HG03354 (cell line): ENCODE results near the gene PRKAR2B.
A peak's percentile ranks its signal among the peaks of the same experiment; 100 is the strongest.
"Not testable (repeated sequence)": the region's sequence is repeated elsewhere in the genome, so short reads cannot be mapped to it uniquely, and the experiment has no call there.

Experiments
- ATAC-seq: cut with Tn5 transposase; IDR thresholded peaks from one replicate; pipeline ENCODE4 v1.9.1; 2021; ENCODE audit warnings: mild to moderate bottlenecking; ENCODE audit not compliant: unreplicated experiment, poor library complexity, severe bottlenecking

PRKAR2B gene

DNA sequence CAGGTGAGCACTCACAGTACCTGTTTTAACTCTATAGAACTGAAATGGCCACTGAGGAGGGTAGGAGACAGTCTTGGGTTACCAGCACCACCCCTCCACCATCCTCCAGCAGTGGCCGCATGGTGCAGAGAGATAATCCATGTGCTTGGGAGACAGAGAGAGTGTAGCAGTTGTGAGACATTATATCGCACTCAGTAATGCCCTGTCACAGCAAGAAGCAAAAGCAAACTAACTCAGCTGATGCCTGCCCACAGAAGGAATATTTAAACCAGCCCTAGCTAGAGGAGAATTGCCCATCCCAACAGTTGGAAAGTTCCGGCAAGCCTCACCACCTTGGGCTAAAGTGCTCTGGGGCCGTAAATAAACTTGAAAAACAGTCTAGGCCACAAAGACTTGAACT, 65.5 kb downstream of the PRKAR2B start:
- no peak for ATAC-seq

DNA sequence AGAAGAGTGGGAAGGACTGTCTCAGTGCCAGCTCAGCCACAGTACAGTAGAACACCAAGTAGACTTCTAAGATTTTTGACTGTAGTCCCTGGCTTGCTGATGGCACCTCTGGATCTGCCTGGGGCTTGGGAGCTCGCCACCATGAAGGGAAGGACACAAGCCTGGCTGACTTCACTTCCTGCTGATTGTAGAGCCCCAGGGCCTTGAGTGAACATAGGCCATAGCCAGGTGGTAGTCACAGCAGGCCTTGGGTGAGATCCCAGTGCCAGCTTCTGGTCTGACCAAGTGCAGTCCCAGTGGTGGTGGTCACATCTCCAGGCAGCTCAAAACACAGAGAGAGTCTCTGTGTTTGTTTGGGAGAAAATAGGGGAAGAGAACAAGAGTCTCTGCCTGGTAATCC, 66.7 kb downstream of the PRKAR2B start:
- ATAC-seq = no peak

DNA sequence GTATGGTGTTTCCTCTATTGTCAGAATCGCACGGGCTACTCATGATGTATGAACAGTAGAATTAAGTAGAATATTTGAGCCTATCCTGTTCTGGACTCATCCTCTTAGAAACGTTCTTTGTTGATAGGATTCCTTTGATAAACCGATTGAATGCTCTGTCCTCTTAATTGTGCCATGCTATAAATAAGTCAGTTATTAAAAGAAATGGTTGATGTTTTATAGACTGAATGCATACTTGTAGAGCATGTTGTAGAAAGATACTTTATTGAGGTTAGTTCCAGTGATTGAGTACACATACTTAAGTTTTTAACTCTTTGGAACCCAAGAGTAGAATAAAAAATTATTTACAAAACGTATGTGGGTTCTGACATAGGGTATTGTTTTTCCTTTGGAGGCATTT, 69.4 kb downstream of the PRKAR2B start:
- no peak for ATAC-seq

DNA sequence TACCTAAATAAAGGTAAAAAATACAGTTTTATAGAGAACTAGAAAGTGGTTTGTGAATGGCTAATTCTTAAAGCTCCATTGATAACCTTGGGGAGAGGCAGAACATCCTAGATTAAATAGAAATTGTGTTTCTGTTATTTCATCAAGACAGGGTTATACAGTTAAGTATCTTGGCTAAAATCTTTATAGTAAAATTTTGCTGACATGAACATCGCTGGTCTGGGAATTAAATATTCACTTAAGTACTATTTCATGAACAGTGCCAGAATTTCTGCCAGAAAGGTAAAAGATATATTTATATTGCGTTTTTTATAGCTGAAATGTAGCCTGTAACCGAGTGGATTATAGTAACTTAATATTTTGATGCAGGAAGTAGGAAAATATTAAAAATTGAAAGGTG, 70.6 kb downstream of the PRKAR2B start:
- ATAC-seq = no peak

DNA sequence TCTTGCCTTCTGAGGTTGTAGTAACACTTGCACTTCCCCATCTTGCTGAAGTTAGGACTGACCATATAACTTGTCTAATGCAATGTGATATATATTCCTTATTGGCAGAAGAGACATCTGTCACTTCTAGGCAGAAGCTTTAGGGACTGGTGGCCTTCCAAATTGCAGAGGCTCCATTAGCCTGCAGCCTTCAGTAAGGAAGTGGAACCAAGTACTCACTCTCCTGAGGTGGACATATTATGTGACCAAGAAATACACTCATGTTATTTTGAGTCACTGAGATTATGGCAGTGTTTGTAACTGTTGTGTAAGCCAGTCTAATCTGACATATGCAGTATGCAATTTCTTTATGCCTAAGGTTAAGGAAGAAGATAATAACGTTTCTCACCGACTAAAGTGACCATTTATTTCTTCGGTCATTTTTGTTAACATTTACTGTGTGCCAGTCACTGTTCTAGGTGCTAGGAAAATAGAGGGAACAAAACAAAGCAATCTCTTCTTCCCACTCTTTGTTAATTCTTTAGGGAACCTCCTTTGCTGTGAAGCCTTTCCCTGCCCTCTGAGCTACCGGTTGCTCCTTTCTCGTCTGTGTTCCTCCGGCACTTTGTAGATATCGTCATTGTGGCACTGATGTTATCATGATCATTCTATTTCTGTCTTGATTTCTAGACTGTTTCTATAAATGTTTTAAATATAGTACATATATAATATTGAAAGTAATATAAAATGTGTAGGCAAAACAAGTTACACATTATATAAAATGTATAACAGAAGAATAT, 71.4 kb downstream of the PRKAR2B start:
- ATAC-seq = no peak

DNA sequence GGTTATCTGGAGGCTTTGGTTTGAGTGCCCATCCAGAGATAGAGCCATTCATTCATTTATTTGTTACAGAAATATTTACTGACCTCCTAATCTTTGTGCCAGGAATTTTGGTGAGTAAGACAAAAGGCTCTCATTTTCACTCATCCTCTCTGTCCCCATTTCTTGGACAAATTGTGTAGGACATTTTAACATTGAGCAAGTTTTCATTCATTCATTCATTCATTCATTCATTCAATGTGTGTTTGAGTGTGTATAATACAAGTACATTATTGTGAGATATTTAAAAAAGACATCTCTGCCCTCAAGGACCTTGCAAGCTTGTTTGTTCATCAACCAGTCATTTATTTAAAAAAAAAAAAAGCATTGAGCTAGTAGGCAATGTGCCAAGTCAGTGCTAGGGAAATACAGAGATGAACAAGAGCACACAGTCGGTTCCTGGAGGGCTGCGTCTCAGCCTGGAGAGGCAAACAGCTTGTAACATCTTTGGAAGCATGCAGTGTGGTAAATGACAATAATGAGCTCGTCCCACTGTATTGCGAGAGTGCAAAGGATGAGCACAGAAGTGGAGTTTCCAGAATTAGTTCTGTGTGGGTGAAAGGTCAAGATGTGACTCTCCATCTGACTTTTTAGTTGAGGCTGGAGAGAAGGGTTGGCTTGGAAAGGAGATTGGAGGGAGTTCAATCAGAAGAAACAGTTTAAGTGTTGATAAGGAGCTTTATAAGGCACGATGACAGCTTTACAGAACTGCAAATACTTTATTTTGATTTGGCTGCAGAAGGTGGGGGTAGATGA, 73.8 kb downstream of the PRKAR2B start:
- ATAC-seq = no peak

DNA sequence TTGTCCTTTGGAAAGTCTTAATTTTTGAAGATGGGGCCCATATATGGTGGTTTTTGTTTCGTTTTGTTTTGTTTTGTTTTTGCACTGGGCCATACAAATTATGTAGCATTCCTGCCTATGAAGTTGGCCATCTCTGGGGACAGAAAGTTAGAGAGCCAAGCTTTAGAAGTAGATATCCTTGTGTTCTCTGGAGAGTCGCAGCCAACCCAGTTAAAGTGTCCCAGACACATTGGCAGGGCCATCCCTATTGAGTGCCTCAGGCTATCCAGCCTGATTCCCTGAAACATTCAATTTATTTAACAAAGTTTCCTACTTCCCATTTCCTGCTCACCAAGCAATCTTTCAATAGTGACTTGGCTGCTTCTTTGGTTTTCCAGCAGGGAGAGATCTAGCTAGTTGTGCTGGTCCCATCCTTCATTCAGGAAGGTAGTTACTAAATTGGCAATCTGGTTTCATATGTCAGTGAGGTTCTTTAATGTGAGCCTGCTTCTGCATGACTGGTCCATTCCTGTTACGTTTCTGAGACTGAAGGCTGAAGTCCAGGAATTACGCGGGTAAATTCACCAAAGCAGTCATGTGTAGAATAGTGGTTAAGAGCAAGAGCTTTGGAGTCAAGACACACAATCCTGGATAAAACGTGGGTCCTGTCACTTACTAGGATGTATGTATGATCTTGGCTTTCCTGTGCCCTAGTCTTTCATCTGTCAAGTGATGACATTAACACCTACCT, 75.0 kb downstream of the PRKAR2B start:
- ATAC-seq = no peak

DNA sequence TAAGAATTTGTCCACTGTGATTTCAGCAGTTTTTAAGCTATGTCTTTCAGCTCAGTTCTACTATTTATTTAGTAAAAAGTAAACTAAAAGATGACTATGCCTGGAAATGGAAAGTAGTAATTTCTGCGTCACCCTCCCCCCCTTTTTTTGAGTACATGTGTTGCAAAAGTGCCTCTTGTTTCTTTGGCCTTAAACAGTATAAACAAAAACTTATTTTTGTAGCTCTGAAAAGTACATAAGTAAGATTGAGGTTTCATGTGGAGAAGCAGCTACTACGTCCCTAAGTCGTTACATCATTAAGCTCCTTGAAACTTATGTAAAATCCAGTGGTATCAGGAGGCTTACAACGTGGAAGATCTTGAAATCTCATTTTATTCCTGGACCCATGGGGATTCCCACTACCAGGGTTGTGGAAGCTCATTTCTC, 78.0 kb downstream of the PRKAR2B start:
- no peak for ATAC-seq

DNA sequence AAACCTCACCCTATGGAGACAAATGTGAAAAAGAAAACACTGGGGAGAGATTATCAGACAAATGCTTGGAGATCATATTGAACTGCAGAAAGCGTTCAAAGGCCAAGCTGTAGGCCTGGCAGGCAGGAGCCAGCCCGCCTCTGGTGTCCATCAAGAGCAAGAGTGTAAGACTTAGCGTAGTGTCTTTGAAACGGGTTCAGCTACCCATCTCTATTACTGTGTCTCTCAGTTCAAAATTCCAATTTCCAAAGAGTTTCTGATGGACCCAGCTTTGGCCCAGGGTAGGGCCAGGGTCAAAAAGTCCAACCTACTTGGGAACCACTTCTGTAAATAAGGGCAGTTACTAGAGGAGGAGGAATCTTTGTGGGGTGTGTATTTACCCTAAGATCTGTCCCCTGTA, 78.9 kb downstream of the PRKAR2B start:
- ATAC-seq = no peak

DNA sequence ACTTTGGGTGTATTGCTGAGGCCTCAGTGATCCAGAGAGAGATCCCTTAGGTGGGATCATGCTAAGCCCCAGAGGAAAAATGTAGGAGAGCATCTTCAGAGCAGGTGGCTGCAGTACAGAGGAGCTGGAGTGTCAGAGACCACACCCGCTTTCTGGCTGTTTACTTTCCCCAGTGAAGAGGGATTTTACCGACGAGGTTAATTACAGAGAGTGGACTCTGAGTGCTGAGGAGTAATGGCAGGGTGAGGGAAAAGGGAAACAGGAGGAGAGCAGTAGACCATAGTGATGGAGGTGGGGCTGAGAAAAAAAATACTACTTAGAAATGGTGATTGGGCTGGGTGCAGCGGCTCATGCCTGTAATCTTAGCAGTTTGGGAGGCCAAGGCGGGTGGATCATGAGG, 81.0 kb downstream of the PRKAR2B start:
- ATAC-seq = no peak

DNA sequence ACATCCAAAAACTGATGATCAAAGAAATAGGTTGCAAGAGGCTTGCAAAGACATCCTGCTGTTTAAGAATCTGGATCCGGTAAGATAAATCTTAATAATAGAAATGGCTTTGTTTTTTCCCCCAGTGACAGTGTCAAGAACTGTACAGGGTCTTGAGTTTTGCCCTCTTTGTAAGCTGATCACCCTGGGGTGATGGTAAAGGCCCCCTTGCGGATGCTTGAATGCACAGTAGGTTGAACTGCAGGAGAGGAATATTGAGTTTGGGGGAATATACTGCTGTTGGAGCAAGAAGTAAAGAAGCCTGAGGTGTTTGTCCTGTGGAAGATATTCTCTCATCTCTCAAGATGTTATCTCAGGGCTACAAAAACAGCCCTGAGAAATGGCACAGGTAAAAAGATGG, 83.7 kb downstream of the PRKAR2B start:
- ATAC-seq = no peak

DNA sequence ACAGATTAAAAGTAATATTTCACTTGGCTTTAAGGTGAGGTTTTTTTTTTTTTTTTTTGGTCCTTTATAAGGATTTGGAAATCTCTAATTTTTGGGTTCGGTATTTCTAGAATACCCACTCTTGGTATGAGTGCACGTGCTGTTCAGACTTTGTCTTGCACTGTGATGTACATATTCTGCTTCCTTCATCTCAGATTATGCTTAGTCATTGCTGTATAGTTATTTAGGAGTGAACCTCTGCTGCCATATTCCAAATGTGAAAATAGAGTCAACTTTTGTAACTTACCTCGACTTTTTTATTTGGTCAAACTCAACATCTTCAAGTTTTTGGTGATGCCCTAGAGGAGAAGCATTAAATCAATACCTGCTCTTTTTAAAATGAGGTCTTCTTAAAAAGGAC, 84.2 kb downstream of the PRKAR2B start:
- no peak for ATAC-seq

DNA sequence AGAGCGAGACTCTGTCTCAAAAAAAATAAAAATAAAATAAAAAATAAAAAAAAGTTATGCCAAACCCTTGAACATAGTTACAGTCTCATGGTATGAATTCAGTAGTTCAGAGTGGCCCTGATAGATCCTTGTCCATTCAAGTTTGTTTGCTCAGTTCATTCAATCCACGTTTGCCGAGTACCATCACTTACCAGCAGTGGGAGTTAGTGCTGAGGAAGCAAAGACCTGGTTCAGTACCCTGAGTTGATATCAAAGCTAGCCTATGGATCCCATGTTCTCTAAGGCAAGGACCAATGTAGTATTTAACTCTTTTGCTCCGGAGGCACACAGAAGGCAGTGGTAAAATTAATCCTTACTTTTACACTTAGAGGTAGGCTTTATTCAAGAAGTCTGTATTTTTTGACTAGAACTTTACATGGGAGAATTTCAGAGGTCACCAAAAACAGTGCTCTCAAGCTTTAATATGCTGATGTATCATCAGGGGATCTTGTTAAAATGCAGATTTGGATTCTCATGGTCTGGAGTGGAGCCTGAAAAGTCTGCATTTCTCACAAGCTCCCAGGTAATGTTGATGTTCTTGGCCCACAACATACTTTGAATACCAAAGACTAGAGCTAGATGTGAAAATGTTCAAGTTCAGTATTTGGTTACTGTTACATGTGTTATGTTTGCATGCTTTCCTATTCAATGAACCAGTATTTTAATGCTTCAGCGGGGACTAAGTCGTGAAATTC, 86.1 kb downstream of the PRKAR2B start:
- no peak for ATAC-seq

DNA sequence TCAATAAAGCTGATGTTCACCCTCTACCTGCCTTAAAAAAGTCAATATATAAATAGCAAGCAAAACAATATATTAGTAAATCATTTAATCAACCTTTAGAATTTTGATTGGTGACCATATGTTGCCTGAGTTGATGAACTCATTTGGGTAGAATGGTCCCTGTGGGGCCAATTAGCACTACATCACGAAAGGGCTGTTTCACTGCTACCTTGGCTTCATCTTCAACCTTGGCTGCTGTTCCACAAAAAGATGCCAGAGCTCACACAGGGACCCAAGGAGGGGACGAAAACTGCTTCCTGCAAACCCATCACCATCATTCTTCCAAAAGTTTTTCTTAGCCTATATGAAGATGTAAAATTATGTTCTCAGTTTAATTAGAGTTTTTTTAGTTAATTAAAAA, 88.9 kb downstream of the PRKAR2B start:
- ATAC-seq = no peak

DNA sequence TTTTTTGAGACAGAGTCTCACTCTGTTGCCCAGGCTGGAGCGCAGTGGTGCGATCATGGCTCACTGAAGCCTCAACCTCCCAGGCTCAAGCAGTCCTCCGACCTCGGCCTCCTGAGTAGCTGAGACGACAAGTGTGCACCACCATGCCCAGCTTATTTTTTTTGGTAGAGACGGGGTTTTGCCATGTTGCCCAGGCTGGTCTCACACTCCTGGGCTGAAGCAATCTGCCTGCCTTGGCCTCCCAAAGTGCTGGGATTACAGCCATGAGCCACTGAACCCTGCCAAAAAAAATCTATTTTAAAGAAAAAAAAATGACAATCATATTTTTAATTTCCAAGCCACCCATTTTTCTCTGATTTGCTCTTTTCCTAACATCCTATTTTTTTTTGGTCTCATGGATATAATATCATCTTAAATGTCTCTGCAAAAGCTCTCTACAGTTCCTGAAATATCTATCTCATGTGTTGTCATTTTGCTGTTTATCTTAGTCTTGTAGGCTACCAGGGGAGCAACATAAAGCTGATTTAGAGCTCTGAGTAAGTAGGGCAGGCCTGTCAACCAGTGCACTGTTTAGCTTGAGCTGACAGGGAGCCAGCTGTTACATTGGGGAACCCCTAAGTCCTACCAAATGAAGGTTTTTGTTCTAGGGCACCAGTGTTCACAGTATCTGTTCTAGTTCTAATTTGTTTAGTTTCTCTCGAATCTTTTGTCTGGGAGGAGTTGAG, 94.4 kb downstream of the PRKAR2B start:
- no peak for ATAC-seq

DNA sequence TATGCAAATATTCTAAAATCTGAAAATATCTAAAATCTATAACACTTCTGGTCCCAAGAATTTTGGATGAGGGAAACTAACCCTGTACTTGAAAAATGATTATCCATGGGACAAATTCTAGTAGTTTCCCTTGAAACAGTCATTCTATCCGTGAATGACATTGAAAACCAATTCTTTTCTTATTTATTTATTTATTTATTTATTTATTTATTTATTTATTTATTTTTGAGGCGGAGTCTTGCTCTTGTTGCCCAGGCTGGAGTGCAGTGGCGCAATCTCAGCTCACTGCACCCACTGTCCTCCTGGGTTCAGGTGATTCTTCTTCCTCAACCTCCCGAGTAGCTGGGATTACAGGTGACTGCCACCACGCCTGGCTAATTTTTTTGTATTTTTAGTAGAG, 99.4 kb downstream of the PRKAR2B start:
- ATAC-seq = not testable (repeated sequence)

DNA sequence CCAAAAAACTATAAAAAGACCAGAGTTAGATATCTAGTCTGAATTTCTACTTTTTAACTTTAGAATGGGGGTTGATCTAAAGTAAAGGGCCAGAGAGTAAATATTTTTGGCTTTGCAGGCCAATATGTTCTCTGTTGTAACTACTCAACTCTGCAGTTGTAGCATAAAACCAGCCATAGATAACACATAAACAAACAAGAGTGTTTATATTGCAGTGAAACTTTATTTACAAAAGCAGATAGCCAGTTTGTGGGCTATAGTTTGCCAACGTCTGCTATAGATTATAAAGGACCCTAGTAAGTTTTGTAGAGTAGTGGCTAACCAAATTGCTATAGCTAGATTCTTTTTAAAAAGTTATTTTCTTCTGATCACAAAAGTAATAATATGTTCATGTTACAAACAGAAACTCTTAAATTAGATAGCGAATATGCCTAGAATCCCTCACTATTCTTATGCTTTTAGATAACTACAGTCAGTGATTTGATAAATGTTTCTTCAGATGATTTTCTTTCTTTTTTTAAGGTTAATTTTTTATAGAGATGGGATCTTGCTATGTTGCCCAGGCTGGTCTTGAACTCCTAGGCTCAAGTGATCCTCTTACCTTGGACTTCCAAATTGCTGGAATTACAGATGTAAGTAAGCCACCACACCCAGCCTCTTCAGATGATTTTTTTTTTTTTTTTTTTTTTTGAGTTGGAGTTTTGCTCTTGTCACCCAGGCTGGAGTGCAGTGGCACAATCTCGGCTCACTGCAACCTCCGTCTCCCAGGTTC, 100.7 kb downstream of the PRKAR2B start:
- ATAC-seq = no peak

DNA sequence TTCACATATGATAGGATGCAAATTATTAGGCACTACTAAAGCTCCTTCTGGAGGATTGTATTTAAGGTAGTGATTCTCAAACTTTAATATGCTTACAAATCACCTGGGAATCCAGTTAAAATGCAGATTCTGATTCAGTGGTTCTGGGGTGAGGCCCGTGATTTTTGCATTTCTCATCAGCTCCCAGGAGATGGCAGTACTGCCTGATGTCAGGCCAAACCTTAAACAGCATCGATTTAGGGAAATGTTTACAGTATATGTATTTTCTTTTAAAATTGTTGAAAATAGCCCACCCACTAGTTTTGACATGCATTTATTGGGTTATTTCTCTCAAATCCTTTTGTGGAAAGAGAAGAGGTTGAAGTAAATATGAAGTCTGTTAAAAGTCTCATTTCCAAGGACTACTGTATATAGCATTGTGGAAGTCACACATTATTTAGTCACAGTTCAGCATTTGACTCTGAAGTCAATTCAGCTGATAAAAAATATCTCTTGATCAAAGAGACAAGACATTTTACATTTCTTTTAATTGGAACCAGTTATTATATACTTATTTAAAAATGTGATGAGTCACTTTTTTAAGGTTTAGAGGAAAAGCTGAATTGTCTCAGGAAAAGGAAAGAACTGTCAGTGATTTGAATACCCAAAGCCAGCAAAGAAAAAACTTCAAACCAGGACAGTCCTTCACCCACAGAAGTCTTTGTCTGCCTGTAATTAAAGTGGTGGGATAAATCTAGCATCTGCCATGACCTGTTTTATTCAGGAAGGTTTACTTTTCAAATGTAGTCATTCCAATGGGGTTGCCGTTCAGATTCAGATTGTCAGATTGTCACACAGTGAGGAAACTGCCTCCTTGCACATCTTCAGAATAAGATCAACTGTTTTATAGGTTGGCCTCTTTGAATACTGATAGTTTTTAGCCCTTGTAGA, 103.2 kb downstream of the PRKAR2B start:
- ATAC-seq = peak; percentile 66
